Spleen (tissue), 13 donors: ENCODE data around the gene ATXN10. TPM values are rescaled to one million over a fixed set of nuclear protein-coding genes. Genes with fewer than 3 reads are reported as not detected.
"Not testable (repeated sequence)": the region's sequence is repeated elsewhere in the genome, so short reads cannot be mapped to it uniquely, and the experiment has no call there.

ENCODE experiments used
- DNase-seq: peaks from one replicate; pipeline ENCODE4 v3.0.0-alpha.2; 2020
- H3K27ac ChIP-seq, 8 donors: fragments of 200-600 bp; sonication (generic) in 7 of 8; 1 replicate in 4 of 8; 2 replicates in 4 of 8; pipeline versions ENCODE4 v1.5.0 to v1.8.0; 2016 to 2021; ENCODE audit warnings: inconsistent platforms in 4 of 8, mild to moderate bottlenecking in 4 of 8, moderate library complexity in 1 of 8
- H3K27me3 ChIP-seq, 7 donors: fragments of 200-600 bp; sonication (generic) in 6 of 7; replicated peaks in 1 of 7; 1 replicate in 4 of 7; 2 replicates in 3 of 7; pipeline versions ENCODE4 v1.5.0 to v1.8.0; 2016 to 2021; ENCODE audit warnings: inconsistent platforms in 3 of 7, mild to moderate bottlenecking in 1 of 7
- H3K36me3 ChIP-seq, 6 donors: fragments of 200-600 bp; sonication (generic) in 5 of 6; 1 replicate in 4 of 6; 2 replicates in 2 of 6; pipeline versions ENCODE4 v1.5.0 to v1.8.0; 2016 to 2021; ENCODE audit warnings: inconsistent platforms in 2 of 6
- H3K4me1 ChIP-seq, 6 donors: fragments of 200-600 bp; sonication (generic) in 5 of 6; 1 replicate in 3 of 6; 2 replicates in 3 of 6; pipeline versions ENCODE4 v1.5.0 to v1.8.0; 2016 to 2021; ENCODE audit warnings: inconsistent platforms in 3 of 6
- H3K4me3 ChIP-seq, 8 donors: fragments of 200-600 bp; sonication (generic) in 7 of 8; 1 replicate in 4 of 8; 2 replicates in 4 of 8; pipeline versions ENCODE4 v1.5.0 to v1.8.0; 2016 to 2021; ENCODE audit warnings: inconsistent platforms in 4 of 8, mild to moderate bottlenecking in 4 of 8, moderate library complexity in 2 of 8
- H3K9me3 ChIP-seq, 8 donors: fragments of 200-600 bp; sonication (generic) in 7 of 8; 1 replicate in 4 of 8; 2 replicates in 4 of 8; pipeline versions ENCODE4 v1.5.0 to v1.8.0; 2016 to 2021; ENCODE audit warnings: inconsistent platforms in 4 of 8
- CTCF ChIP-seq, 11 experiments: fragments of 200-600 bp in 7 of 11; fragments of 450-650 bp in 4 of 11; sonication (generic) in 4 of 11; IDR thresholded peaks in 8 of 11; conservative IDR thresholded peaks in 3 of 11; 1 replicate in 7 of 11; 2 replicates in 4 of 11; pipeline versions ENCODE4 v1.4.0 to v1.8.0; 2016 to 2021; ENCODE audit warnings: antibody characterized with exemption in 11 of 11, inconsistent platforms in 4 of 11, mild to moderate bottlenecking in 1 of 11
- POLR2AphosphoS5 ChIP-seq, 3 donors: sonication (generic); formaldehyde crosslinking; IDR thresholded peaks; one replicate each; pipeline ENCODE4 v1.5.1; 2017; ENCODE audit warnings: antibody characterized with exemption in 3 of 3
- WGBS, 5 donors: extraction: QIAGEN DNeasy Blood & Tissue Kit in 3 of 5; methylation state at CpG; one replicate each; pipeline versions ENCODE4 v1.1.5 to v1.1.7; 2013 to 2018; 5-methylcytosine and 5-hydroxymethylcytosine counted together
- intact Hi-C: fragments of 100-400 bp; cut with DNase I; formaldehyde crosslinking; loops from one replicate; pipeline ENCODE4 v1.15.0; 2023; ENCODE audit warnings: low total_unique reads
- long read RNA-seq, 2 donors: transcript quantifications; one replicate each; lab custom pipeline, GENCODE V29; 2026
- polyA plus RNA-seq, 3 donors: library from polyadenylated mRNA; stranded (reverse); fragments of 200-250 nt; gene quantifications; one replicate each; pipeline ENCODE4 v1.2.1, GENCODE V29; 2013
- total RNA-seq, 7 donors: library from RNA; depleted of rRNA in 3 of 7; stranded (reverse); fragments of >200 nt in 3 of 7; fragmentation: NEBNext Ultra II Directional in 4 of 7; extraction: Animal tissue kit (Norgen Biotek cat#: 25700) in 4 of 7; gene quantifications; one replicate each; pipeline versions ENCODE4 v1.1.0 to v1.2.1, GENCODE V29; 2016 to 2021
- donor health status: healthy with polysubstance abuse.
- donor health status: DM: no; HTN: no; CAD: no; lungs with moderate emphysema.
- donor health status: DM: no; HTN: no; CAD: no.
- donor health status: Bipolar disorder and iron deficiency.
- donor health status: healthy.
- donor health status: DM: no; HTN: no; CAD: no.
- donor health status: DM: yes; HTN: yes; CAD: no.

Gene ATXN10, protein sequence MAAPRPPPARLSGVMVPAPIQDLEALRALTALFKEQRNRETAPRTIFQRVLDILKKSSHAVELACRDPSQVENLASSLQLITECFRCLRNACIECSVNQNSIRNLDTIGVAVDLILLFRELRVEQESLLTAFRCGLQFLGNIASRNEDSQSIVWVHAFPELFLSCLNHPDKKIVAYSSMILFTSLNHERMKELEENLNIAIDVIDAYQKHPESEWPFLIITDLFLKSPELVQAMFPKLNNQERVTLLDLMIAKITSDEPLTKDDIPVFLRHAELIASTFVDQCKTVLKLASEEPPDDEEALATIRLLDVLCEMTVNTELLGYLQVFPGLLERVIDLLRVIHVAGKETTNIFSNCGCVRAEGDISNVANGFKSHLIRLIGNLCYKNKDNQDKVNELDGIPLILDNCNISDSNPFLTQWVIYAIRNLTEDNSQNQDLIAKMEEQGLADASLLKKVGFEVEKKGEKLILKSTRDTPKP
- 100 to 1,000 TPM in 2 of 7 donors, 10 to 100 TPM in 5; 79.1 to 119 (median 87.4) TPM for total RNA-seq
- 10 to 100 TPM; 46.1 to 59.4 (median 57.6) TPM for polyA plus RNA-seq
- long read RNA-seq, donor 1, transcript ATXN10-201 (12 exons, 3,329 nt): major isoform, 35 of 35 reads
- long read RNA-seq, donor 1, partial matches to known transcripts: 0 of 35 reads
- long read RNA-seq, donor 1, other reads (novel, unspliced or antisense): 0 of 35 reads
- long read RNA-seq, donor 2, transcript ATXN10-201 (12 exons, 3,329 nt): major isoform, 30 of 44 reads
- long read RNA-seq, donor 2, partial matches to known transcripts: 14 of 44 reads
- long read RNA-seq, donor 2, other reads (novel, unspliced or antisense): 0 of 44 reads

GRCh38 chr22:45671783-45672563 lies at the start of gene ATXN10:
TSS of gene ATXN10 (plus strand) at chr22:45671834. CDS start at chr22:45672064, 230 bp downstream.
- Histone ChIP-seq H3K9me3 (no peaks in the 10 kb centered on the region), H3K27ac (peak within 1 kb of the TSS; percentile 72 to 89 (median 84)), H3K4me1 (peaks cover 12 to 45% (median 34%) of the 10 kb centered on the region in 6 donors), H3K27me3 (no peaks in the 10 kb centered on the region), H3K4me3 (peak within 1 kb of the TSS; percentile 66 to 92 (median 84)), H3K36me3 (peaks cover 0 to 10% (median 2%) of the 10 kb centered on the region in 6 donors)
- WGBS, 5 donors: 0 to 1% (median 1%) methylated on average over 31 to 89 of the region's 89 CpGs
- peak; percentile 68 to 86 (median 76) for TF ChIP-seq POLR2AphosphoS5 (IDR thresholded peaks at IDR 0.05)
- TF ChIP-seq CTCF (IDR thresholded peaks at IDR 0.05 in 8 of 11, conservative IDR thresholded peaks at IDR 0.05 in 3 of 11): no peak
- DNase-seq: peak; percentile 91
- intact Hi-C loops: no loop called here

GRCh38 chr22:45621836-45622600 lies 49.6 kb upstream of the ATXN10 start:
- Histone ChIP-seq H3K36me3 (no peaks in the 10 kb centered on the region), H3K9me3 (peaks cover 0 to 4% (median 0%) of the 10 kb centered on the region in 8 donors), H3K4me1 (no peaks in the 10 kb centered on the region), H3K4me3 (no peak overlapping the region), H3K27ac (no peak overlapping the region), H3K27me3 (peaks cover 0 to 24% (median 0%) of the 10 kb centered on the region in 7 donors)
- TF ChIP-seq CTCF (IDR thresholded peaks at IDR 0.05 in 8 of 11, conservative IDR thresholded peaks at IDR 0.05 in 3 of 11) (no peak), POLR2AphosphoS5 (IDR thresholded peaks at IDR 0.05) (no peak)
- intact Hi-C loops: no loop called here
- 85 to 89% (median 86%) methylated on average over 11 of the region's 11 CpGs for WGBS, 5 donors
- no peak for DNase-seq

DNA sequence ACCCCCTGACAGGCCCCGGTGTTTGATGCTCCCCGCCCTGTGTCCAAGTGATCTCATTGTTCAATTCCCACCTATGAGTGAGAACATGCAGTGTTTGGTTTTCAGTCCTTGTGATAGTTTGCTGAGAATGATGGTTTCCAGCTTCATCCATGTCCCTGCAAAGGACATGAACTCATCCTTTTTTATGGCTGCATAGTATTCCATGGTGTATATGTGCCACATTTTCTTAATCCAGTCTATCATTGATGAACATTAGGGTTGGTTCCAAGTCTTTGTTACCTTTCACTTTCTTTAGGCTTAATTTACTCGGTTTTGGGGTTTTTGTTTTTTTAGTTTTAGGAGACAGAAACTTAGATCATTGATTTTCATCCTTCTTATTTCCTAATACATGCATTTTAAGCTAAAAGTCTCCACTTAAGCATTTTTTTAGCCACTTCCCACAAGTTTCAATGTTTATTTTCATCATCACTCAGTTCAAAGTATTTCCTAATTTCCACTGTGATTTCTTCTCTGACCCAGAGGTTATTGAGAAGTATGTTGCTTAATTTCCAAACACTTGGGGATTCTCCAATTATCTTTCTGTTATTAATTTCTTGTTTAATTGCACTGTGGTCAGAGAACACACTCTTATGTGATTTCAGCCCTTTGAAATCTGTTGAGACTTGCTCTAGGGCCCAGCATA lies 48.0 kb upstream of the ATXN10 start:
- H3K4me1 ChIP-seq, H3K27ac ChIP-seq, DNase-seq, H3K9me3 ChIP-seq, intact Hi-C loops, H3K36me3 ChIP-seq, H3K4me3 ChIP-seq: not testable (repeated sequence)
- peaks cover 0 to 40% (median under 1%) of the 10 kb centered on the region in 7 donors for H3K27me3 ChIP-seq
- 81 to 90% (median 88%) methylated on average over 3 of the region's 3 CpGs for WGBS, 5 donors
